Loucy (cell line): ENCODE results near the gene ATP11A.
A peak's percentile ranks its signal among the peaks of the same experiment; 100 is the strongest.

ENCODE experiments used
- H2AFZ ChIP-seq: fragments of 200-600 bp; sonication (generic); 2 replicates; pipeline ENCODE4 v1.6.0; 2016; ENCODE audit warnings: antibody characterized with exemption, mild to moderate bottlenecking, low read length, moderate library complexity
- H3F3A ChIP-seq: fragments of 200-600 bp; 2 replicates; pipeline ENCODE4 v1.6.0; 2016; ENCODE audit warnings: antibody characterized with exemption, low read depth, mild to moderate bottlenecking
- H3K27me3 ChIP-seq: fragments of 200-600 bp; sonication (generic); 2 replicates; pipeline ENCODE4 v1.6.1; 2014; ENCODE audit warnings: low read length, mild to moderate bottlenecking; ENCODE audit not compliant: insufficient read depth, poor library complexity, severe bottlenecking
- H3K36me3 ChIP-seq: fragments of 200-600 bp; sonication (generic); 2 replicates; pipeline ENCODE4 v1.6.1; 2016; ENCODE audit warnings: low read length; ENCODE audit not compliant: insufficient read depth
- H3K4me1 ChIP-seq: fragments of 200-600 bp; sonication (generic); 2 replicates; pipeline ENCODE4 v1.5.1; 2014; ENCODE audit warnings: low read length, mild to moderate bottlenecking; ENCODE audit not compliant: insufficient read depth, poor library complexity, severe bottlenecking
- H3K4me2 ChIP-seq: fragments of 200-600 bp; sonication (generic); 2 replicates; pipeline ENCODE4 v1.6.0; 2014; ENCODE audit warnings: antibody characterized with exemption, low read length, low read depth, mild to moderate bottlenecking; ENCODE audit not compliant: poor library complexity, severe bottlenecking
- H3K4me3 ChIP-seq: fragments of 200-600 bp; sonication (generic); 2 replicates; pipeline ENCODE4 v1.5.1; 2014; ENCODE audit warnings: low read length, mild to moderate bottlenecking, mixed read lengths; ENCODE audit not compliant: poor library complexity, severe bottlenecking
- H3K79me2 ChIP-seq: fragments of 200-600 bp; sonication (generic); 2 replicates; pipeline ENCODE4 v1.6.1; 2014; ENCODE audit warnings: low read length; ENCODE audit not compliant: insufficient read depth
- H3K9ac ChIP-seq: fragments of 200-600 bp; sonication (generic); 2 replicates; pipeline ENCODE4 v1.6.0; 2014; ENCODE audit warnings: mild to moderate bottlenecking, low read depth, low read length, moderate library complexity; ENCODE audit not compliant: poor library complexity, severe bottlenecking
- H3K9me2 ChIP-seq: fragments of 200-600 bp; sonication (generic); replicated peaks from 2 replicates; pipeline ENCODE4 v1.6.1; 2016; ENCODE audit warnings: low read depth, low read length, mixed read lengths
- H3K9me3 ChIP-seq: fragments of 200-600 bp; sonication (generic); 2 replicates; pipeline ENCODE4 v1.6.1; 2014; ENCODE audit warnings: mild to moderate bottlenecking, antibody characterized with exemption, low read length, low read depth; ENCODE audit not compliant: insufficient read depth
- H4K20me1 ChIP-seq: fragments of 200-600 bp; sonication (generic); 2 replicates; pipeline ENCODE4 v1.6.0; 2014; ENCODE audit warnings: antibody characterized with exemption, low read length, mild to moderate bottlenecking; ENCODE audit not compliant: insufficient read depth, poor library complexity, severe bottlenecking
- EZH2phosphoT487 ChIP-seq: fragments of 200-600 bp; IDR thresholded peaks from 2 replicates; pipeline ENCODE4 v1.6.1; 2018; ENCODE audit warnings: antibody characterized with exemption, mild to moderate bottlenecking, moderate library complexity, borderline replicate concordance
- TF ChIP-seq, protein P1 (sequence below): fragments of 200-600 bp; sonication (generic); conservative IDR thresholded peaks from 2 replicates; pipeline ENCODE4 v1.5.1; 2014; ENCODE audit warnings: mild to moderate bottlenecking, antibody characterized with exemption, low read length

Gene ATP11A

GRCh38 chr13:112873851-112874750 is 184.3 kb downstream of the ATP11A start:
- TF ChIP-seq, protein P1, sequence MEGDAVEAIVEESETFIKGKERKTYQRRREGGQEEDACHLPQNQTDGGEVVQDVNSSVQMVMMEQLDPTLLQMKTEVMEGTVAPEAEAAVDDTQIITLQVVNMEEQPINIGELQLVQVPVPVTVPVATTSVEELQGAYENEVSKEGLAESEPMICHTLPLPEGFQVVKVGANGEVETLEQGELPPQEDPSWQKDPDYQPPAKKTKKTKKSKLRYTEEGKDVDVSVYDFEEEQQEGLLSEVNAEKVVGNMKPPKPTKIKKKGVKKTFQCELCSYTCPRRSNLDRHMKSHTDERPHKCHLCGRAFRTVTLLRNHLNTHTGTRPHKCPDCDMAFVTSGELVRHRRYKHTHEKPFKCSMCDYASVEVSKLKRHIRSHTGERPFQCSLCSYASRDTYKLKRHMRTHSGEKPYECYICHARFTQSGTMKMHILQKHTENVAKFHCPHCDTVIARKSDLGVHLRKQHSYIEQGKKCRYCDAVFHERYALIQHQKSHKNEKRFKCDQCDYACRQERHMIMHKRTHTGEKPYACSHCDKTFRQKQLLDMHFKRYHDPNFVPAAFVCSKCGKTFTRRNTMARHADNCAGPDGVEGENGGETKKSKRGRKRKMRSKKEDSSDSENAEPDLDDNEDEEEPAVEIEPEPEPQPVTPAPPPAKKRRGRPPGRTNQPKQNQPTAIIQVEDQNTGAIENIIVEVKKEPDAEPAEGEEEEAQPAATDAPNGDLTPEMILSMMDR = peak; percentile 77
- TF ChIP-seq EZH2phosphoT487 = no peak
- Histone ChIP-seq H3K9me3 (no peaks in the 10 kb centered on the region), H3K4me2 (peak overlapping the region; percentile 58), H3K4me3 (no peak overlapping the region), H3K27me3 (no peaks in the 10 kb centered on the region), H3K79me2 (no peaks in the 10 kb centered on the region), H3K36me3 (no peaks in the 10 kb centered on the region), H3K9ac (no peak overlapping the region), H2AFZ (no peak overlapping the region), H3F3A (peaks cover 25% of the 10 kb centered on the region), H4K20me1 (no peaks in the 10 kb centered on the region), H3K9me2 (no peaks in the 10 kb centered on the region), H3K4me1 (peaks cover 28% of the 10 kb centered on the region)

DNA sequence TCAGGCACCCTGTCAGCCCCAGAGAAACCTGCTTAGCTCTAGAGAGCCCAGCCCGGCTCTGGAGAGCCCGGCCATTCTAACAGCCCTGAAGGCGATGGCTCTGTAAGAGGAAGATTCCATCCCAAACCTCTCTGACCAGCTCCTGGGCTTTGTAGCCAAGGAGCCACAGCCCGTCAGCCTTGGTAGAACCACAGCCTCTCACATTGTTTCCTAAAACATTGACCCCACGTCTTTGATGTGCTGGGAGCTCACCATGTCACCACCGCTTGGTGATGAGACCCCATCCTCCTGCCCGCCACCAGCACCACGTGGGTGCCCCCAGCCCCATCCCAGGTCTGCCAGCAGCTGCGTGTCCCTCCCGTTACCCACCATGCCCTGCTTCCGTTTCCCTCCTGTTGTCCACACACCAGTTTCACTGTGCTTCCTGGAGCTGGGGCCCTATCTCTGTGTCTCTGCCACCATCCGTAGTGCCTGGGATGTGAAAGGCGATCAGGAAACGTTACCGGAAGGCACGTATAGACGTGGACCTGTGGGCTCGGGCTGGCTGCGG is 185.0 kb downstream of the ATP11A start:
- no peaks in the 10 kb centered on the region for H3K36me3 ChIP-seq
- no peak overlapping the region for H3K4me3 ChIP-seq
- peaks cover 28% of the 10 kb centered on the region for H3K4me1 ChIP-seq
- no peaks in the 10 kb centered on the region for H3K27me3 ChIP-seq
- H3F3A ChIP-seq = peaks cover 25% of the 10 kb centered on the region
- no peak overlapping the region for H3K4me2 ChIP-seq
- no peaks in the 10 kb centered on the region for H4K20me1 ChIP-seq
- H3K79me2 ChIP-seq = no peaks in the 10 kb centered on the region
- no peak overlapping the region for H3K9ac ChIP-seq
- H2AFZ ChIP-seq = no peak overlapping the region
- H3K9me3 ChIP-seq = no peaks in the 10 kb centered on the region
- no peak for TF ChIP-seq EZH2phosphoT487
- TF ChIP-seq, protein P1 = no peak
- H3K9me2 ChIP-seq = no peaks in the 10 kb centered on the region

DNA sequence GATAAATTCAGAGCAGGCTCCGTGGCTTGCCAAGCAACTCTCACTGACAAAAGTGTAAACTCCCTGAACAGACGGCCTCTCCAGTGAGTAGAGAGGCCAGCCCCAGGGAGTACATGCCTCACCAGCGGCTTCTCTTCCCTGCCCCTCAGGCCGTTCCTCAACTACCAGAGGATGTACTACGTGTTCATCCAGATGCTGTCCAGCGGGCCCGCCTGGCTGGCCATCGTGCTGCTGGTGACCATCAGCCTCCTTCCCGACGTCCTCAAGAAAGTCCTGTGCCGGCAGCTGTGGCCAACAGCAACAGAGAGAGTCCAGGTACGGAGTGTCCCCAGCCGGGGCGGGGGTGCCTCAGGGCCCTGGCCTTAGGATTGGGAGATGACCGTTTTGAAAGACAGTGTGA is 185.8 kb downstream of the ATP11A start:
- TF ChIP-seq, protein P1 = no peak
- TF ChIP-seq EZH2phosphoT487 = no peak
- H3F3A ChIP-seq = peaks cover 25% of the 10 kb centered on the region
- no peak overlapping the region for H3K4me2 ChIP-seq
- no peaks in the 10 kb centered on the region for H3K27me3 ChIP-seq
- no peak overlapping the region for H2AFZ ChIP-seq
- H3K9ac ChIP-seq = no peak overlapping the region
- H4K20me1 ChIP-seq = no peaks in the 10 kb centered on the region
- H3K9me2 ChIP-seq = no peaks in the 10 kb centered on the region
- peaks cover 28% of the 10 kb centered on the region for H3K4me1 ChIP-seq
- no peaks in the 10 kb centered on the region for H3K79me2 ChIP-seq
- no peaks in the 10 kb centered on the region for H3K36me3 ChIP-seq
- H3K9me3 ChIP-seq = no peaks in the 10 kb centered on the region
- no peak overlapping the region for H3K4me3 ChIP-seq
